GM12864 (cell line): ENCODE measurements around the gene GGN.
"Not testable (repeated sequence)": the region's sequence is repeated elsewhere in the genome, so short reads cannot be mapped to it uniquely, and the experiment has no call there.

Source experiments
- DNase-seq: peaks from one replicate; pipeline ENCODE4 v3.0.0-alpha.2; 2011; ENCODE audit warnings: low read depth
- H3K4me3 ChIP-seq: 2 replicates; pipeline ENCODE4 v1.5.1; 2011; ENCODE audit warnings: mild to moderate bottlenecking, low read depth, low read length, control low read depth
- CTCF ChIP-seq: IDR thresholded peaks from 2 replicates; pipeline ENCODE4 v1.5.1; 2011; ENCODE audit warnings: low read depth, mild to moderate bottlenecking, moderate library complexity, low read length, control low read depth, inconsistent platforms; ENCODE audit errors: missing control alignments

The GGN gene

DNA sequence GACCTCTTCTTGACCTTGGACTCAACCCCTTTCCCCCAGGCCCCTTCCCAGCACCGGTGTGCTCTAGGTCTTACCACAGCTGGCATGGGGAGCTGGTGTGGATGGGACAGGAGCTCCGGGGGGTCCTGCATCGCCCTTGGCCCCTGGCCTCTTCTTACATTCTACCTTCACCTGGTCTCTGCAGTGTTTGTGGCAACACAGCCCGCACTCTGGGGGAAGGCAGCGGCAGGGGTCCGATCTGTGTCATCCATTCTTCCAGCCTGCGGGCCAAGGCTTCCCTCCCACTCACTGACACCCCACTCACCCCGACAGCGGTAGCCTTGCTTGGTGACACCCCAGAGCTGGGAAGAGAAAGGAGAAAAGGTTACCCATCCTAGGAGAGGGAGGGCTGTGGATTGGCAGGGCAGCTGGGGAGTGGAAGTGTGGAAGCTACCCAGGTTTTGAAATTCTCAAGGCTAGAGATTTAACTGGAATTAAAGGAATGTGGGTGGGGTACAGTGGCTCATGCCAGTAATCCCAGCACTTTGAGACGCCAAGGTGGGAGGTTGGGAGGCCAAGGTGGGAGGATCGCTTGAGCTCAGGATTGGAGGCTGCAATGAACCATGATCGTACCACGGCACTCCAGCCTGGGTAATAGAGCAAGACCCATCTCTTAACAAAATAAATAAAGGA lies 23.3 kb upstream of the GGN start:
- DNase-seq = no peak
- no peak for TF ChIP-seq CTCF
- H3K4me3 ChIP-seq = no peak overlapping the region

GRCh38 chr19:38410407-38410806 lies 22.6 kb upstream of the GGN start:
- not testable (repeated sequence) for H3K4me3 ChIP-seq, DNase-seq

GRCh38 chr19:38409631-38410133 lies 21.8 kb upstream of the GGN start:
- no peak overlapping the region for H3K4me3 ChIP-seq
- no peak for TF ChIP-seq CTCF
- DNase-seq = no peak

- no peak for TF ChIP-seq CTCF
- DNase-seq = no peak
- H3K4me3 ChIP-seq = no peak overlapping the region
Observed at GRCh38 chr19:38405276-38405675, 17.4 kb upstream of the GGN start.

- DNase-seq = no peak
- no peak for TF ChIP-seq CTCF
- H3K4me3 ChIP-seq = no peak overlapping the region
Observed at GRCh38 chr19:38404858-38405257, 17.0 kb upstream of the GGN start.

GRCh38 chr19:38402967-38403674 lies 15.3 kb upstream of the GGN start, which contains the start of gene FAM98C:
TSS of gene FAM98C (plus strand) at chr19:38403093. CDS start at chr19:38403154, 61 bp downstream.
- DNase-seq = peak; percentile 85
- H3K4me3 ChIP-seq = peak within 1 kb of the TSS; percentile 75
- peak; percentile 85 for TF ChIP-seq CTCF

GRCh38 chr19:38402623-38402966 lies 14.8 kb upstream of the GGN start:
- no peak for TF ChIP-seq CTCF
- no peak for DNase-seq
- peak overlapping the region; percentile 41 for H3K4me3 ChIP-seq
